GM04504 (cell line): ENCODE data around the gene ADAMTSL1.

Experiments used
- DNase-seq: peaks from one replicate; pipeline ENCODE4 v3.0.0-alpha.2; 2012; ENCODE audit warnings: low read depth

ADAMTSL1 gene

GRCh38 chr9:18610956-18611355 is 137.0 kb downstream of the ADAMTSL1 start:
- no peak for DNase-seq

DNA sequence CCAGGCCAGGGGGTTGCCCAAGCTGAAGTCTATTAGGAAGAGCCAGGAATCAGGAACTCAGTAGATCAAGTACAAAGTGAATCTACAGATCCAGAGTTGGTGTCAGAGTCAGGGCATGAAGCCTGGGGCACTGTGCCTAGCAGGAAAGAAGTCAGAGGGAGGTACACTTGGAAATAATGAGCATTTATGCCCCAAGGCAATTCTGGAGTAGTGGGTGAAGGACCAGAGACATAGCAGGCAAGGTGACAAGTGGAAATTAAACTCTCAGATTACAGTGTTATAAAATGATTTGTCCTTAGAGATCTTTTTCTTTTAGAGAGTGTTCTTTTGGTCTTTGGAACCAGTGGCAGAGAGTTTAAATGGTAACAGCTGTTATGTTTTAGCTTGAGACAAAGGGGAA is 138.0 kb downstream of the ADAMTSL1 start:
- no peak for DNase-seq

DNA sequence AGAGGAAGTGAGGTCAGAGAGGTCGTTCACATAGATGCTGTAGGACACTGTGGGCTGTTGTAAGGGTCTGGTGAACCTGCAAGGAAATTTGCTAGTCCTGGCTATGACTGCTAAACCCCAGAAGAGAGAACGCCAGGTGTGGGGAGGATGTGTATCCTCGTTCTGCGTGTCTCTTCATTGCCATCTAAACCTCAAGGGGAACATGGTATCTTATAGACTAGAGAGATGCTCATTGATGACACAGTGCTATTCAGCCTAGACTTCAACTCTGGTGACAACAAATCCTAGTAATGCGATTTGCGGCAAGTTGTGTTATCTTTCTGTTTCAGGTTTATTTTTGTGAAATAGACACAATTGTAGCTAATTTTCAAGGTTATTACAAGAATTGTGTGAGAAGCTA is 140.2 kb downstream of the ADAMTSL1 start:
- DNase-seq, result no peak

- no peak for DNase-seq
Measured at GRCh38 chr9:18614651-18615050, 140.7 kb downstream of the ADAMTSL1 start.

DNA sequence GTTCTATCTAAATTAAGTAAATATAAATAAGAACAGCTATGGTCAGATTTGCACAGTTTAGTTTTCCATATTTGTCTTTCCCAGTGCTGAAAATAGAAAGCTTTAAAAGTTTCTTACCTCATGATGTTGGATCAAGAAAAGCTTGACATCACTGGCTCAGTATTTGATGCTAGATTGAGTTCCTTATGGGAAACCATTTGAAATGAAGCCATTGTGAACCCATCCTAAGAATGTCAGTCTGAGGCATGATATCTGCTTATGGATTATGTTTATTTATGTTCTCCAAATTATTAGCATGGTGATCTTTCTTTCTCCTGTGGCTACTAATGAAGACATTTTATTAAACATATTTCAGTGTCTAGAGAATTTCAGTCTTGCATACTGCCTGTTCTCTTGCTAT is 143.0 kb downstream of the ADAMTSL1 start:
- DNase-seq, result no peak

GRCh38 chr9:18617759-18618158 is 143.8 kb downstream of the ADAMTSL1 start:
- DNase-seq, result no peak

GRCh38 chr9:18618862-18619261 is 144.9 kb downstream of the ADAMTSL1 start:
- no peak for DNase-seq

DNA sequence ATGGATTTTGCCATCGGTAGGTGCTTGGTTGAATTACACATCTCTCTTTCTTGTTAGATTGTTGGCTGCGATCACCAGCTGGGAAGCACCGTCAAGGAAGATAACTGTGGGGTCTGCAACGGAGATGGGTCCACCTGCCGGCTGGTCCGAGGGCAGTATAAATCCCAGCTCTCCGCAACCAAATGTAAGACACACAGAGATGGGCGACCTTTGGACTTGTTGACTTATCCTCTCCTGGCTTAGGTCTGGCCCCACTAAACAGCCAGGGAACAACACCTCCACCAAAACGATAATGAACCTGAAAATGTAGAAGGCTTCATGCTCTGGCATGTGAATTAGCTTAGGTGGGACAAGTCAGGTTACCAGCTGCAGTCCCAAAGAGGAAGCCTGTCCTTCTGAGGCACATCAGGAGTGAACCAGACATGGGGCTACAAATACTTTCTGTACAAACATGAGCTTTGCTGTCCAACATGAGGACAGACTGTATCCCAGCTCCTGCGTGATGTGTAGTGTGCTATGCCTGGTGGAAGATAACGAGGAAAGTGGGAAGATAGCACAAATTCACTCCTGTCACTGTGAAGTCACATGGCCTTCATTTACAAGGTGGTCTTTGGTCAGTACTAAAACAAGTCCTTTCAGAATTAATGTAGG is 148.4 kb downstream of the ADAMTSL1 start:
- no peak for DNase-seq

GRCh38 chr9:18623221-18624079 is 149.5 kb downstream of the ADAMTSL1 start:
- no peak for DNase-seq

DNA sequence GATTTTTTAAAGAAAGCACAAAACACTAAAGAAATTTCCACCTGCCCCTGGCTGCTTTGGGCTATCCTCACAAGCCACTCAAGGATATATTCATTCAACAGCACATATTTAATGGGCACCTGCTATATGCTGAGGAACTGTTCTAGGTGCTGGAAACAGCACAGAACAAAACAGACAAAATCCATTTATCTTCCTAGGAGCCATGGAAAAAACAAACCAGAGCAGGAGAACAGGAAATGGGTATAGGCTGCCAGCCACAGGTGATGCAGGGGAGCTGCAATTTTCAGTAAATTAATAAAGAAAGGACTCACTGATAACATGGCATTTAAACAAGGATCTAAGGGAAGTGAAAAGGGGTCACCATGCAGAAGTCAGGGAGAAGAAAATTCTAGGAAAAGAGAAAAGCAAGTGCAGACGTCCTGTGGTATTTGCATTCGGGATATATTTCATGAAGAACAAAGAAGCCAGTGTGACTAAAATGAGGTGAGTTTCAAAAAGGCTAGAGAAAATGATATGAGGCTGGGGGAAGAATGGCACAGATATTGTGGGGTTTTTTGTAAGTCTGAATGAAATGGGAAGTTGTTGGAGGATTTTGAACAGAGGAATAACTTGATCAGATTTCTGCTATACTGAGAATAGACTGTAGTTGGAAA is 152.2 kb downstream of the ADAMTSL1 start:
- DNase-seq, result no peak

- DNase-seq, result no peak
Measured at GRCh38 chr9:18629136-18629535, 155.2 kb downstream of the ADAMTSL1 start.

DNA sequence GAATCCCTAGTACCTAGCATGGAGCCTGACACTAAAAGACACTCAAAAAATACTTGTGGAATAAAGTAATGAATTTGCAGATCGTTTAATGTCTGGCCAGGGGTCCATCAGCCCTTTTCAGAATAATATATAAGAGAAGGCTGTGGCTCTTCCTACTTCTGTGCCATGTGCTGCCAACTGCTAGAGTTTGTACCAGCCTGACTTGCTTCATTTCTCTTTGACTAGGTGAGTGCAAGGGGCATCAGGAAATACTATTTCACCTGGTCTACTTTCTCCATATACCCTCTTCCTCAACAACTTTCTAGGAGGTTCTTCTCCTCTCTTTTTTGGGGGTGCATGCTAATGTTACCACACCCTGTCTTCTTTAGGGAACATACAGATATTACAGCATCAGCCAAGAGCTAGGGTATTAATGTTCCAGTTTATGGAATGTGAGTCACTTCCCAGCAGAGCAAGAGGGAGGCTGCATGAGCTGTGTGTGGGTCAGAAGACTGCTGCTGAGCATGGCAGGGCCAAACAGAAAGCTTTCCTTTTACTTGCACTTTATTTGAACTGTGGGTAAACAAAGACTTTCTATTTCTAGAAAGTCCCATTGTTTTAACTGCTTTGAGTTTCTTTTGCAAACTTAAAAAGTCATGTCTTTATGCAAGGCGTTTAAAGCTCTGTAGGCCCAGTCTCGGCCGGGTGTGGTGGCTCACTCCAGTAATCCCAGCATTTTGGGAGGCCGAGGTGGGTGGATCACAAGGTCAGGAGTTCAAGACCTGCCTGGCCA is 158.9 kb downstream of the ADAMTSL1 start:
- peak; percentile 55 for DNase-seq

GRCh38 chr9:18636781-18637180 is 162.8 kb downstream of the ADAMTSL1 start:
- no peak for DNase-seq

DNA sequence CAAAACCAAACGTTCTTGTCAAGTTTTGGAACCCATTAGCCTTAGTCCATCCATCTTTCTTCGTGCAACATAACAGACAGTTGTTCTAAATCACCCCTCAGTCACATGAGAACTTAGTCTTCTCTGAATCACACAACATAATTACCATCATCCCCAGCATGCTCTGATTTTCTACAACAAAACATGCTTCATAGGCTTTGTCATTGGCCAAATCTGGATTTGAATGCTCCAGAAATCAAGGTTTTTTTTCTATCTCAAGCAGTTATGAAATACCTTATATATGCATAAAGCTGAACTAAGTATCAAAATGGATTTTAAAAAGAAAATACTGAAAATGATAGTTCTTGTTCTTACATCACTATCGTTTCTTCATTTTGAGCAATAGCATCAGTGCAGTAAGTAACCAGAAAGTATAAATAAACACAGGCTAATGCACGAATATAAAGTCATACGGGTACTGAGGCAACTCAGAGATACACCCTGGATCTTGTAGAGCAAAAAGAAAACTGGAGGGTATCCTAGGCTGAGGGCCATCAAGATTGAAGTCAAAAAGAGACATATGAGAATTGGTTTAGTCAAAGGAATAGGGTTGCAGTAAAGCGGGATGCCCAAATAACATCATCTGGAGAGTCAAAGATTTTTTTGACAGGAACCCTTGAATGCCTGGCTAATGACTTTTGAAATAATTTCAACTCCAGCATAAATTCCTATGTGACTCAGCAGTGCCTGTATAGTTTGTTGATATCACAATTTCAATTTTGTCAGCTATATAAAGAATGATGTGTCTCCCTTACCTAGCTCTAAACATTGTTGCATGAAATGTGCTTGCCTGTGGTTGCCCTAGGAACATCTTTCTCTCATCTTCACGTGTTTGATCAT is 164.7 kb downstream of the ADAMTSL1 start:
- DNase-seq, result no peak

DNA sequence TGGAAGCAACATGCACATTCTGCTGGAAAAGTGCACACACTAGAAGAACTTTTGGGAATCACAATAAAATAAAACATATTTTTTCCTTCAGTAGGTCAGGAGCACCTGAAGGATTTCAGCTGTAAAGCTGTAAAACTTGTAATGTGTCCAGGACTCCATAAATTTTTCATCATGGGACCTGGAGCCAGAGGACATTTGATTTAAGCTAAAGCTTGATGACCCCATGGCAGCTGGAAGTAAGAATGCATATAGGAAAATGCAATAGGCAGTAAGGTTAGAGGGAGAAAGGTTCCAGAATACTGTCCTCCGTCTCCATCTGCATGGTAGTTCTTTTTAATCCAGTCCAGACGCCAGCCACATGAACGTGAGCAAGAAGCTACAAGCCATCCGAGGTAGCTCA is 166.0 kb downstream of the ADAMTSL1 start:
- DNase-seq, result no peak

GRCh38 chr9:18658804-18659705 is 185.1 kb downstream of the ADAMTSL1 start:
- peak; percentile 51 for DNase-seq

GRCh38 chr9:18660001-18660400 is 186.0 kb downstream of the ADAMTSL1 start:
- no peak for DNase-seq

DNA sequence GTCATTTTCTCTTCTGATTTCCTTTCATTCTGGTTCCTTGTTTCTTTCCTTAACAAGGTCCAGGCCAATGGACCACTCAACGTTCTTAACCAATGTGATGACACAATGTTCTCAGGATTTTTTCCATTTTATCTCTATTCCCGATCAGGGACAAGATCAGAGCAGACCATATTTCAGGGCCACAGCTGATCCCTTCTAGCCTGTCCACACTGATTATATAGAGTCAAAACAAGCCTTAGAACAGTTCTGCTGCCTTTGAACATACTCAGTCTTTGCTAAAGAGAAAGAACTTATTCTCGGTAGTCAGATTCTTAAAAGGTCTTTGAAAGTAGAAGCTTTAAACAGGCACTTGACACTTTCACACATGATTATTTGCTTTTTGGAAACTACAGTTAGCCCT is 188.4 kb downstream of the ADAMTSL1 start:
- DNase-seq, result no peak

DNA sequence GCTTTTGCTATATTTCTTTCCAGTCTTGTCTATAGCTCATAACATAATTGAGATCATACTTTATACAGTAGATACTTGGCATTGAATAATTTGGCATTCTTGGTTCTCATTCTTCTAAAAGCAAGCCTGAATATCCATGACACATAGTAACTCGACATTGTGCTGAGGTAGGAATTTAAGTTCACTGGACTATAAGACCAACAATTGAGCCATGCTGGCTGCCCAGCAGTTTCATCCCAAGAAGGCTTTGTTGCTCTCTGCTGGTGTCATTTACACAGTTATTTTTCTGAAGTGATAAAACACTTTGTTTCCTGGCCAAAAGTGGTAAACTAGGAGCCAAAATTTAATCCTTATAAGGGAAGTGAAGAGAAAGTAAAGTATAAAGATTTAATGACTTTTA is 192.0 kb downstream of the ADAMTSL1 start:
- DNase-seq, result no peak

DNA sequence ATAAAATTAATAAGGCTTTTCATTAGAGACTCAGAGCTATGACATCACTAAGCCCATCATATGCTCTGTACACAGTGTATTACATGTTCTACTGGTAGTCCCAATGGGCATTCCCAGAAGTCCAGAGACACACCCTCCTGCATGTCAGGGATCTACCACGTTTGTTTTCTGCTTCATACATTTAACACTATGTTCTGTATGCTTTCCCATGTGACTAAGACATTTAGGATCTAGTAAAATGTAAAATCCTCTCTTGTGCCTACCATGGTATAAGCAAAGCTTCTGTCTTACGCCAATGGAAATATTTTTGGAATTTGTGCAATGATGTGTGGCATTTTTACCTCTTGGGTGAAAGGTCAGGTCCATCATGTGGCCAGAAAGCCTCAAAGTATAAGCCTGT is 192.4 kb downstream of the ADAMTSL1 start:
- DNase-seq, result no peak
